ENCODE results near the gene HPGDS.

HPGDS gene

DNA sequence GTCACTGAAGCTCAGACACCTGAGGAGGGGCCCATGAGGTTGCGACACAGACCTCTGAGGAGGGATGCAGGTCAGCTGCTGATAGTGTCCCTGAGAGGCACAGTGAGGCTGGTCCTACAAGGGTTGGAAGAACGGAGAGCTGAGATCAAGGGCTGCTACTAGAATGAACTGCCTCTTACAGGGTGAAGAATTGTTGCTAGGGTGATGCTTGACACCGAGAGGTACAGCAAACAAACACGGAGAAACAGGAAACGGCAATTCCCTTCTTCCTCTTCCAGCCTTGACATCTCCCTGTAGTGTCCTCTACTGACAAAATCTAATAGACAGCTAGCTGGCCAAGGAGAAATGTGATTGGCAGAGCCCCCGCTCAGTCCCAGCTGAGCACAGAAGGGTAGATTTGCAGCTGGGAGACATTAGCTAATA, 11.8 kb upstream of the HPGDS start:
- Histone ChIP-seq H3K27me3 (ENCODE audit: insufficient read depth, low read length) (no peaks in the 10 kb centered on the region), H3K36me3 (ENCODE audit: insufficient read depth, low read length) (no peaks in the 10 kb centered on the region), H3K4me3 (ENCODE audit: low read depth, low read length, poor library complexity, severe bottlenecking) (no peak overlapping the region), H3K27ac (ENCODE audit: low read depth, low read length, poor library complexity, severe bottlenecking) (no peak overlapping the region), H4K20me1 (ENCODE audit: insufficient read depth, low read length) (no peaks in the 10 kb centered on the region), H2AFZ (ENCODE audit: low read length) (no peak overlapping the region), H3K9me3 (ENCODE audit: low read length) (no peaks in the 10 kb centered on the region), H3F3A (ENCODE audit: insufficient read depth, low read length) (no peaks in the 10 kb centered on the region), H3K79me2 (ENCODE audit: insufficient read depth, low read length) (no peaks in the 10 kb centered on the region), H3K9me2 (ENCODE audit: low read depth, low read length) (no peaks in the 10 kb centered on the region), H3K4me1 (ENCODE audit: insufficient read depth, low read length, severe bottlenecking) (no peaks in the 10 kb centered on the region), H3K9ac (ENCODE audit: low read length) (no peak overlapping the region), H3K4me2 (ENCODE audit: low read length) (no peak overlapping the region)
- TF ChIP-seq, protein P1, sequence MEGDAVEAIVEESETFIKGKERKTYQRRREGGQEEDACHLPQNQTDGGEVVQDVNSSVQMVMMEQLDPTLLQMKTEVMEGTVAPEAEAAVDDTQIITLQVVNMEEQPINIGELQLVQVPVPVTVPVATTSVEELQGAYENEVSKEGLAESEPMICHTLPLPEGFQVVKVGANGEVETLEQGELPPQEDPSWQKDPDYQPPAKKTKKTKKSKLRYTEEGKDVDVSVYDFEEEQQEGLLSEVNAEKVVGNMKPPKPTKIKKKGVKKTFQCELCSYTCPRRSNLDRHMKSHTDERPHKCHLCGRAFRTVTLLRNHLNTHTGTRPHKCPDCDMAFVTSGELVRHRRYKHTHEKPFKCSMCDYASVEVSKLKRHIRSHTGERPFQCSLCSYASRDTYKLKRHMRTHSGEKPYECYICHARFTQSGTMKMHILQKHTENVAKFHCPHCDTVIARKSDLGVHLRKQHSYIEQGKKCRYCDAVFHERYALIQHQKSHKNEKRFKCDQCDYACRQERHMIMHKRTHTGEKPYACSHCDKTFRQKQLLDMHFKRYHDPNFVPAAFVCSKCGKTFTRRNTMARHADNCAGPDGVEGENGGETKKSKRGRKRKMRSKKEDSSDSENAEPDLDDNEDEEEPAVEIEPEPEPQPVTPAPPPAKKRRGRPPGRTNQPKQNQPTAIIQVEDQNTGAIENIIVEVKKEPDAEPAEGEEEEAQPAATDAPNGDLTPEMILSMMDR (IDR thresholded peaks at IDR 0.05; ENCODE audit: low read length), result no peak
- no peak for TF ChIP-seq EZH2 (IDR thresholded peaks at IDR 0.05; ENCODE audit: borderline replicate concordance, low read length)

DNA sequence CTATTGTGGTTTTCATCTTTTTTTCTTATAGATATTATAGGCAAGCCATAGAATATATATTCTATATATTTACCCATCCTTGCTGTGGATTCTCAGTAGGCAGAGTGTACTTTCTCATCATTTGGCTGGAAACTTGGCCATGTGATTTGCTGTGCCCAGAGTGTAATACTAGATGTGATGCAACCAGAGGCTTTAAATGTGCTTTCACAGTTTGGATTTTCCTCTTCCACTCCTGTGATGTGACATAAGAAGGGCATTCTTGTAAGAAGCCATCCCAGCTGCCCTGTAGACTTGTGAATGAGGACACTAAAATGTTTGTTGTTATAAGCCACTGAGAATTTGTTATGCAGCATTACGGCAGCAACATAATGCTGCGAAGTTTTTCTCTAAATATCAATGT, 10.4 kb upstream of the HPGDS start:
- Histone ChIP-seq H3K4me2 (ENCODE audit: low read length) (no peak overlapping the region), H3K9me2 (ENCODE audit: low read depth, low read length) (no peaks in the 10 kb centered on the region), H3F3A (ENCODE audit: insufficient read depth, low read length) (no peaks in the 10 kb centered on the region), H3K9ac (ENCODE audit: low read length) (no peak overlapping the region), H4K20me1 (ENCODE audit: insufficient read depth, low read length) (no peaks in the 10 kb centered on the region), H3K27me3 (ENCODE audit: insufficient read depth, low read length) (no peaks in the 10 kb centered on the region), H3K4me3 (ENCODE audit: low read depth, low read length, poor library complexity, severe bottlenecking) (no peak overlapping the region), H3K27ac (ENCODE audit: low read depth, low read length, poor library complexity, severe bottlenecking) (no peak overlapping the region), H3K79me2 (ENCODE audit: insufficient read depth, low read length) (no peaks in the 10 kb centered on the region), H3K4me1 (ENCODE audit: insufficient read depth, low read length, severe bottlenecking) (no peaks in the 10 kb centered on the region), H3K36me3 (ENCODE audit: insufficient read depth, low read length) (no peaks in the 10 kb centered on the region), H2AFZ (ENCODE audit: low read length) (no peak overlapping the region), H3K9me3 (ENCODE audit: low read length) (no peaks in the 10 kb centered on the region)
- TF ChIP-seq EZH2 (IDR thresholded peaks at IDR 0.05; ENCODE audit: borderline replicate concordance, low read length), result no peak
- TF ChIP-seq, protein P1 (IDR thresholded peaks at IDR 0.05; ENCODE audit: low read length), result no peak

- H3K9me3 ChIP-seq (ENCODE audit: low read length), result no peaks in the 10 kb centered on the region
- no peaks in the 10 kb centered on the region for H3K27me3 ChIP-seq (ENCODE audit: insufficient read depth, low read length)
- no peaks in the 10 kb centered on the region for H3F3A ChIP-seq (ENCODE audit: insufficient read depth, low read length)
- H4K20me1 ChIP-seq (ENCODE audit: insufficient read depth, low read length), result no peaks in the 10 kb centered on the region
- no peaks in the 10 kb centered on the region for H3K4me1 ChIP-seq (ENCODE audit: insufficient read depth, low read length, severe bottlenecking)
- H3K4me2 ChIP-seq (ENCODE audit: low read length), result no peak overlapping the region
- no peak overlapping the region for H3K4me3 ChIP-seq (ENCODE audit: low read depth, low read length, poor library complexity, severe bottlenecking)
- TF ChIP-seq EZH2 (IDR thresholded peaks at IDR 0.05; ENCODE audit: borderline replicate concordance, low read length), result no peak
- H3K9me2 ChIP-seq (ENCODE audit: low read depth, low read length), result no peaks in the 10 kb centered on the region
- no peak overlapping the region for H3K27ac ChIP-seq (ENCODE audit: low read depth, low read length, poor library complexity, severe bottlenecking)
- H3K79me2 ChIP-seq (ENCODE audit: insufficient read depth, low read length), result no peaks in the 10 kb centered on the region
- H3K36me3 ChIP-seq (ENCODE audit: insufficient read depth, low read length), result no peaks in the 10 kb centered on the region
- no peak overlapping the region for H2AFZ ChIP-seq (ENCODE audit: low read length)
- no peak overlapping the region for H3K9ac ChIP-seq (ENCODE audit: low read length)
Observed at GRCh38 chr4:94352163-94352562, 9.5 kb upstream of the HPGDS start.

DNA sequence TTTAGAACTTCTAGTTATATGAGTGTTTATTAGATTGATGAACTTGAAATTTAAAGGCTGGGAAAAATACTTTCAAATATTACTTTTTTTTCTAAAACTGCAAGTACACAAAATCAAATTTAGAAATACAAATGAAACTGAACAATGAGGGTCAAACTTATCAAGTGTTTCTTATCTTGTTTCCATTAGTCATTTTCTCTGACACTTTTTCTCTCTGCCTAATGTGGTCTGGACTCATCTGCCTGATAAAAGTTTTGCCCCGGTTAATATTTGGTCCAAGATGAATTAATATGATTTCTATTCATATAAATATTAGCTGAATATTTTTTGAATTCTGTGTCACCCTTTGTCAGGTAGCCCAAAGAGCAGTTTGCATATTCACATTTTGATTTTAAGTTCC, 8.7 kb upstream of the HPGDS start:
- no peaks in the 10 kb centered on the region for H3K27me3 ChIP-seq (ENCODE audit: insufficient read depth, low read length)
- no peak overlapping the region for H2AFZ ChIP-seq (ENCODE audit: low read length)
- H3K9ac ChIP-seq (ENCODE audit: low read length), result no peak overlapping the region
- no peaks in the 10 kb centered on the region for H3K36me3 ChIP-seq (ENCODE audit: insufficient read depth, low read length)
- H3K9me3 ChIP-seq (ENCODE audit: low read length), result no peaks in the 10 kb centered on the region
- no peaks in the 10 kb centered on the region for H3K79me2 ChIP-seq (ENCODE audit: insufficient read depth, low read length)
- H3K4me1 ChIP-seq (ENCODE audit: insufficient read depth, low read length, severe bottlenecking), result no peaks in the 10 kb centered on the region
- no peaks in the 10 kb centered on the region for H4K20me1 ChIP-seq (ENCODE audit: insufficient read depth, low read length)
- H3K27ac ChIP-seq (ENCODE audit: low read depth, low read length, poor library complexity, severe bottlenecking), result no peak overlapping the region
- H3K4me2 ChIP-seq (ENCODE audit: low read length), result no peak overlapping the region
- no peaks in the 10 kb centered on the region for H3K9me2 ChIP-seq (ENCODE audit: low read depth, low read length)
- H3F3A ChIP-seq (ENCODE audit: insufficient read depth, low read length), result no peaks in the 10 kb centered on the region
- TF ChIP-seq, protein P1 (IDR thresholded peaks at IDR 0.05; ENCODE audit: low read length), result no peak
- TF ChIP-seq EZH2 (IDR thresholded peaks at IDR 0.05; ENCODE audit: borderline replicate concordance, low read length), result no peak
- H3K4me3 ChIP-seq (ENCODE audit: low read depth, low read length, poor library complexity, severe bottlenecking), result no peak overlapping the region
